ENCODE measurements around the gene SYNM.

DNA sequence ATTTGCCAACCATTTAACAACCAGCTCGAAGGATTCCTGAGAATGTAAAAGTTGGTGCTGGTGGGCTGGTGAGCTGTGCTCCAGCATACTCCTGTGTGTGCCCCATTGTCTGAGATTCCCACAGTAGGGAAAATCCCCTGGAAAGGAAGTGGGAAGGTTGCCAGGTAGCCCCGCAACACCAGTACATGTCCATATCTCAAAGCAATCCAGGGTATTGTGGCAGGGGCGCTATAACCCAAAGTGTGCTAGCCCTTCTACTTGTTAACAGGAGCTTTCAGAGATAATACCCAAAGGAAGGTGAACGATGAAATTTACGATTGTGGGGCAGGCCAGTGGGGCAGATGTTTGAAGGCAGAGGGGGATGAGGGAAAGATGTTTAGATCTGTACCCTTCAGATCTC lies 42.7 kb upstream of the SYNM start:
- TF ChIP-seq CTCF (IDR thresholded peaks at IDR 0.05; ENCODE audit: low read length), result no peak
- no peak for TF ChIP-seq EZH2 (optimal IDR thresholded peaks at IDR 0.05; ENCODE audit: low read depth, low read length)
